Pons (tissue), 1 donor: ENCODE data around the gene DGKB.
"Not testable (repeated sequence)": the region's sequence is repeated elsewhere in the genome, so short reads cannot be mapped to it uniquely, and the experiment has no call there.

ENCODE experiments used
- DNase-seq: peaks from one replicate; pipeline ENCODE4 v3.0.0-alpha.2; 2016; ENCODE audit warnings: low spot score

DGKB gene

DNA sequence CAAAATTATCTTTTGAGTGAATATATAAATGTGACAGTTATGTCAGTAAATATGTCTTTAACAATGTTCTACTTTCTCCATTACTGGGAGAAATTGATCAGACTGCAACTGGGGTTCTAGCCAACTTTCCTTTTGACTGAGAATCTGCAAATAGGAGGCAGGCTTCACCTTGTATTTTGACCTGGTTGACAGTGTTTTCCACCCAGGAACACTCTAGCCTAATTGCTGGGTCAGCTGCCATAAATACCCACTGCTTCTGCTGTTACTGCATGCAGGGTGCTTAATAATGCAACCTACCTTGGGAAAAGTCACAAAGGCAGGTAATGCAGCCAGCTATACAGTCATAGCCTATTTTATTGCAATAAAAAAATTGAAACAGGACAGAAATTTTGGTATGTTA is 319.0 kb downstream of the DGKB start:
- DNase-seq, result no peak

DNA sequence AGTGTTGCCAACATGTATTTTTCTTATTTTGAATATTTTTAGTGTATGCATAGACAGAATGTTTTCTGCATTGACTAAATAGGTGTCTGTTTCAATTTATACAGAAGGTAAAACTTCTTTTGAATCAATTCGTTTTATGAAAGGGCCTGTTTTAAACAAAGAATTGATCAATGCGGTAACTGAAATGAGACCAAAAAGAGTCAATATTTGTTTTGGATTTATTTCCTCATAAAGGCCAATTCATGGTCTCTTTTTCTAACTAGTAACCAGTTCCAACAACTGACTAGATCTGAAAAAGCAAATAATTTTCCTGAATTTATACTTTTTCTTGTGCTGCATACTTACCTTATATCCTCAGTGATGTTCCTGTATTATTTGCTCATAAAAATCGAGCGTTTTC is 320.5 kb downstream of the DGKB start:
- DNase-seq, result no peak

DNA sequence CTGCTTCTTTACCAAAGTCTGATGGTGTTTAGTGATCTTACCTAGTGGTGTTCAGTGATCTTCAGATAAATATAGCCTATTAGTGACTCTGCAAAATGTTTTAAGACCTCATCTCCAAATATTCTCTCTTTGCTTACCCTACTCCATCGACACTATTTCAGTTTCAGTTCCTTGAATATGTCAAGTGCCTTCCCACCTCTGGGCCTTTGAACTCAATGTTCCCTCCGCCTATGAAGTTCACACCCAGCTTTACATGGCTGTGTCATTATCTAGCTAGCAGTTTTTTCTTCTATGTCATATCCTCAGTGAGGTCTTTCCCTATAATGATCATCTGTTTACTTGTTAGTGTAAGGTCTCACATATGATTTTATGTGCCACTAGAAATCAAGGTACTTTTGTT is 322.6 kb downstream of the DGKB start:
- no peak for DNase-seq

DNA sequence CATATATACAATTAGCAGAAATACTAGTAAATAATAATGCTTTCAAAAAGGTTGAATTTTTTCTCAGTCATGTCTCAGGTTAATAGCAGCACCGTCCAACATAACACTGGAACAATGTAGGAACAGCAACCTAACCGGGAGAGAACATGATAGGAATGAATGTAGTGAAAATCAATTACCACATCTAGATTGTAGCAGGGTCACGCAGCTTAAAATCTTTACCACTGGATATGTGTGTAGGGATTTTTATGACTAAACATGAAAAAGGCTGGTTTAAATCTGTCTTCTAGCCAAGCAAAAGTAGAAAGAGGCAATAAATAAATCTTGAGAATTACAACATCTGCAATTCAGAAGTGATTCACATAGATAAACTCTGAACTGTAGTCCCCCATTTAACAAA is 326.0 kb downstream of the DGKB start:
- DNase-seq, result no peak

DNA sequence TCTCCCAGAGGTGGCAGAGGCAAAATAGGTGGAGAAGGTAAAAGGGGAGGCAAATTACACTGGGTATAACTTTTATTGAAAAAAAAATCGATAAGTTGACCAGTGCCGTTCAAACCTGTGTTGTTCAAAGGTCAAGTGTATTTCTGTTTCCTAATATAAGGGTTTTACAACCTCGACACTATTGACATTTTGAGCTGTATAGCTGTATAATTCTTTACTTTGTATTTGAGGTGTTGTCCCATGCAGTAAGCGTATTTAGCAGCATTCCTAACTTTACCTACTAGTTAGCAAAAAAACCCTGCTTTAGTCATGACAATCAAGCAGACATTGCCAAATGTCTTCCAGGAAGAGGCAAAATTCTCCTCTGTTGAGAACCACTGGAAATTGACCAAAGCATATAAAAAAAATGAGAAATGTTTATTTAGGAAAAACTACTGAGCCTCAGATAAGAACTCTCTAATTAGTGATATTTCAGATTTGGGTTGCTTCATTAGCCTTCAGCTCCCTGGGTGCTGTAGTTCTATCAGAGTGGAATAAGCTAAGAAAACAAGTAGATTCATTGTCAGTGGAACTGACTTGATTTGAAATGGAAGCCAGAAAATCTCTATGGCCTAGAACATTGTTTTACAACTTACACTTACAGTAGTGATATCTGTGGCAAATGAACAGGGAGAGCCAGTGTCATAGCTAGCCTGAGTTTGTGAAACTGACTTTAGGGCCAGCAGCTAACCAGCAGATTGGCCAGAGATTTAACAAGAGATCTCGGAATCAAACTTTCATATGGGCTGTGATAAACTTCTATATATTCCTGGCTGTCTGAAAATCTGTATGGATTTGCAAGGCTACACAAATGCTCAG is 331.6 kb downstream of the DGKB start:
- DNase-seq, result no peak

DNA sequence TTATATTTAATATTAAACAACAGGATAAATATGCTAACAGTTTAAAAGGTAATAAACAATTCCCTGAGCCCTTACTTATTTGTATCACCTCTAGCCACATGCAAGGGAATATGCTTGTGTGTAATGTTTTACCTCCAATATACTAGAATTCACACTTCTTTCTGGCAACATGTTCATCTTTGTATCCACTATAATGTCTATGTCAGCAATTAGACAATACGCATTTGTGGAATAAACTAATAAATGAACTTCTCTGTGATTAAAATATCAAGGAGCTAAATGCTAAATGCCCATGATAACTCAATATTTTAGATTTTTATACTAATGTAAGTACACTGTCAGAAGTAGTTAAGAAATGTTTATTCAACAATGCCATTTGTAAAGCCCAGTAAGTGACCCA is 350.5 kb downstream of the DGKB start:
- DNase-seq, result no peak

DNA sequence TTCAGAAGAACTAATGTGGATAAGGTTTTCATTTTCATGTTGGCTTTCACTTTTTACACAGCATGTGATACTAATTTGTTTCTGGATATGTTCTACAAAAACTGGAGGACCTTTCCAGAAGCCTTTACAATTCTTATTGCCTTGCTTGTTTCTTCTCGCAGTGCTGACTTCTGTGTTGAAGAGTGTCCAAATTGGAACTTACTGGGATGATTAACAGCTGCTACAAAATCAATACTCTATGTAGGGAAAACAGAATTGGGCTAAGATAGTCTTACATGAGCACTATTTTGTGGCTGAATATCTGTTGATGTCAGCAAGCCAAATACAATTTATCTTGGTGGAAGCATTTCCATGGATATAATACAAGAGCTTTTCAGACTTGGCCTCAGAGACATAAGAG is 351.2 kb downstream of the DGKB start:
- no peak for DNase-seq

DNA sequence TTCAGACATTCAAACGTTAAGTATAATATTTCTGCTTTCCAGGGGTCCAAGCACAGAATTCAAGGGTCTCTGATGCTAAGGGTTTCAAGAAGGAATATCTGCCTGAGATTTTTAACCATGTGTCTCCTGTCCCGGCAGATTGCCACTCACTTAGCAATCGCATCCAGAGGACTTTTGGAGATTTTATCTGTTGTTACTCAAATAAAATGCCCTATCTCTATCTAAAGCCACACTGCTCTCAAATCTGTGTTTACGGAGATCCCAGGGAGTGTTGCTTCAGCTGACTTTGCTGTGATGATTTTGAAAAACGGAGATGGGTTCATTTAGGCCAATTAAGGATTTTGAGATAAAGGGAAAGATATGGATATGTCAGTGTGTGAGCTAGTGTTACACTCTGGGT is 359.9 kb downstream of the DGKB start:
- no peak for DNase-seq

DNA sequence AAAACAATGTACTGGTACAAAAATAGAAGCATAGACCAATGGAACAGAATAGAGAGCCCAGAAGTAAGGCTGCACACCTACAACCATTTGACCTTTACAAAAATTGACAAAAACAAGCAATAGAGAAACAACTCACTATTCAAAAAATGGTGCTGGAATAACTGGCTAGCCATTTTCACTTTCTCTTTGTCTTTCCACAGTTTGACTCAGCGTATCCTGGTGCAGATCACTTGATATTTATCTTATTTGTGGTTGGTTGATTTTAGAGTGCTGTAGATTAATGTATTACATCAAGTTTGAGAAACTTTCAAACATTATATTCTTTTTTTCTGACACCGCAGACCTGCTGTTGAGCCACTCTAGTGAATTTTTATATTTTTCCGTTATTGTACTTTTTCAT is 381.4 kb downstream of the DGKB start:
- no peak for DNase-seq

DNA sequence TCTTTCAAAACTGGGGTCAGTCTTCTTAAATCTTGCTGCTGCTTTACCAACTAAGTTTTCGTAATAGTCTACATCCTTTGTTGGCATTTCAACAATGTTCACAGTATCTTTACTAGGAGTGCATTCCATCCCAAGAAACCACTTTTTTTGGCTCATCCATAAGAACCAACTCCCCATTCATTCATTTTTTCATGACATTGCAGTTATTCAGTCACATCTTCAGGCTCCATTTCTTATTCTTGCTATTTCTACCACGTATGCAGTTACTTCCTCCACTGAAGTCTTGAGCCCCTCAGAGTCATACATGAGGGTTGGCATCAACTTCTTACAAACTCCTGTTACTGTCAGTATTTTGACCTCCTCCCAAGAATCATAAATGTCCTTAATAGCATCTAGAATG is 392.3 kb downstream of the DGKB start:
- DNase-seq, result no peak

DNA sequence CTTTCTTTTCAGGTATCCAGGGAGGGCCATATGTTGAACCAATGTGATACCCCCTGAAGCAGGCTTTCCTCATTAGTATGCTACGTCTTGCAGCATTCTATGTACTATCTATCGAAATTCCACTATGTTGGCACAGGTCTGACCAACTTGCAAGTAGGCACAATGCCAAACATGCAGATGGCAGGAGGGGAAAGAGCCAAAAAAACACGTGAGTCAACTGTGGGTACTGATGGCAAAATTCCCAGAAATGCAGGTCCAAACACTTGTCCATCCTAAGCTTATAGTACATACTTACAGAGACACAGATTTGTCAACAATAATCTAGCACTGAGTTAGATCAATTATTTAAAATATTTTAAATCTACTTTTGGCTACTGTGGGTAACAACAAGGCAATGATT is 394.9 kb downstream of the DGKB start:
- DNase-seq, result no peak

DNA sequence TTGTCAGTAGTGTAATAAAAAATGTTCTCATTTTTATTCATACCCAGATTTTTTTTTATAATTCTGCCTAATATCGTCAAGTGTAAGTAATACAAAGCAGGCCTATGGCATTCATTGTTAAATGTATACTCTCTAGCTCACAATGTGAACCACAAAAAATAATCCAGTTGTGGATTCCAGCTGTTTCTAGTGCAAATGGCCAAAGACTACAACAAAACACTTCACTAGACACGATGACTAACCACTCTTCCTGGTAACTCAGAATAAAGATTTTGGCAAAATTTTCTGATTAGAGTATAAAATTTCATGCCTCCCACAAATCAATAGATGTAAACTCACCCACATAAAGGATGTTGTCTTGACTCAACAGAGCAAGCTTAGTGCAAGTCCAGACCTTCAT is 396.6 kb downstream of the DGKB start:
- DNase-seq, result no peak

DNA sequence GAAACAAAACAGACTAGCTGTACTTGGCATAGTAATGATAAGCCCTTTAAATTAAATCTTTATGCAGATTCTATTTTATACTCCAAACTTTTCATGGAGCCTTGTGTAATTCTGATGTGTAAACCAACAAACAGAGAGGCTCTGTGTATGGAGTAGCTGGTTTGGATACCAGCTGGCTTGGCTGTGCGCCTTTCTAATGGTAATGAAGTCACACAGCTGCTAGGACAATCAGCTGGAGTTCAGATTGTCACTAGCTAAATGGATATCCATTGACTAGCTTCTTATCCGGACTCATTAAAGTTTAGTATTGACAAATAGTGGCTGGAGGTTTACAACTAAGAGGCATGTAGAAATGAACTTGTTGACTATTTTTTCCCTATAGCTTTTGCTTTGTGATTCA is 398.4 kb downstream of the DGKB start:
- peak; percentile 84 for DNase-seq

DNA sequence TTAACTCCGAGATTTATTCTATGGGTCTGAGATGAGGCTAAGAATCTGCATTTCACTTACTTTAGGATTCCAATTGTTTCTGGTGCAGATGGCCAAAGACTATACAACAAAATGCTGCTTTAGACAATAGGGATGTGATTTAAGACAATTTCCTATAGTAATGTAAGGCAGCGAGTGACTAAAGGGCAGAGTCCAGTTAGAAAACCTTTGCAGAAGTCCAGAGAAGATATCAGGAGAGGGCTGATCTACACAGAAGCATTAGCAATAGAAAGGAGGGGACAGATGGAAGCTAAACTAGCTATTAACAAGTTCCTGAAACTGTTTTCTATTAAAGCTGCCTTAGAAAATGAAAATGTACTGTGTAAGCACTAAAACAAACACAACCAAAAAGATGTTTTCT is 398.9 kb downstream of the DGKB start:
- no peak for DNase-seq

DNA sequence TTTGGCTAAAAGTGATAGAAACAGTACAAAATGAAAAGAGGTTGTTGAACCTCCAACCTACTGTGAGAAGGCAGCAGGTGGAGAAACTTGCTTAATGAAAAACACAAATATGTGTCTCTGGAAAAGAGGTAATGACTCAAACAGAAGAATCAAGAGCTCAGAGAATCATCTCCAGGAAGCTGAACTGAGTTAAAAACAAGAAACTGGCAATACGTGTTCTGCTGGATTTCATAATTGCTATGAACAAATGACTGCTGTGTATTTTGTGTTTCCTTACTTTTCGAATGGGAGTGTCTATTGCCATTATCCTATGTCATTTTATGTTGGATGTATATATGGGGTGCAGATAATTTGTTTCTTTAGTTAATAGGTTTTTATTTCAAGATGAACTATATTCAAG is 401.1 kb downstream of the DGKB start:
- DNase-seq, result no peak

DNA sequence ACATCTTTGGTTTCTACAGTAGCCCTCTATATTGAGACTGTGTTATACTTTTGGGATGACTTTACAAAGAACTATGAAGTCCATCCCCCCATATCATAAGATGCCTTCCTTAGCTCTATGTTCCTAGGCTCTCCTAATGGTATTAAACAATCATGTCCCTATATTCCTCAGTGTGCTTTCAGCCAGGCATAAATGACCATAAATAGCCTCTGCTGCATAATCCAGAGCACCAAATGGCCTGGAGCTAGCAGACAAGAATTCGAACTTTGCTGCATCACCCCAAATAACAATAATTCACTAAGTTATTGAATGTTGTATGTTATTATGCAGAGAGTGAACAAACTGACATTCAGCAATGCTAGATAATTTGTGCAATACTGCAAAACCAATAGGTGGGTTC is 405.2 kb downstream of the DGKB start:
- DNase-seq, result no peak

DNA sequence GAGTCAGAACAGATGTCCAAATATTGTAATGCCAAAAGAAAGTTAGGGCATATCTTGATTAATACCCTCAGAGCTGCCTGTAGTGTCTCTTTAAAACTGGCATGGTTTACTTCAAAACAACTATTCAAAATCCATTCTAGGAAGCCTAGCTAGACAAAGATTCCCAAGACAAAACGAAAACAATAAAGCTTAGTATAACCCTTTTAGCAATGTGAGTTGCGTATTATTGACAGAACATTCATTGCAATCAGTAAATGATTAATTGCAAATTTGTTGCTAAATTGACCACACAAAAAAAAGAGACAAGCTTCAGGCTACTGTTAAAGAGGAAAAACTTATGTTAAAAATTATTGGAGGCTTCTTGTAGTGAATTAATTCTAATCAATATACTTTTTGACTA is 406.9 kb downstream of the DGKB start:
- no peak for DNase-seq

DNA sequence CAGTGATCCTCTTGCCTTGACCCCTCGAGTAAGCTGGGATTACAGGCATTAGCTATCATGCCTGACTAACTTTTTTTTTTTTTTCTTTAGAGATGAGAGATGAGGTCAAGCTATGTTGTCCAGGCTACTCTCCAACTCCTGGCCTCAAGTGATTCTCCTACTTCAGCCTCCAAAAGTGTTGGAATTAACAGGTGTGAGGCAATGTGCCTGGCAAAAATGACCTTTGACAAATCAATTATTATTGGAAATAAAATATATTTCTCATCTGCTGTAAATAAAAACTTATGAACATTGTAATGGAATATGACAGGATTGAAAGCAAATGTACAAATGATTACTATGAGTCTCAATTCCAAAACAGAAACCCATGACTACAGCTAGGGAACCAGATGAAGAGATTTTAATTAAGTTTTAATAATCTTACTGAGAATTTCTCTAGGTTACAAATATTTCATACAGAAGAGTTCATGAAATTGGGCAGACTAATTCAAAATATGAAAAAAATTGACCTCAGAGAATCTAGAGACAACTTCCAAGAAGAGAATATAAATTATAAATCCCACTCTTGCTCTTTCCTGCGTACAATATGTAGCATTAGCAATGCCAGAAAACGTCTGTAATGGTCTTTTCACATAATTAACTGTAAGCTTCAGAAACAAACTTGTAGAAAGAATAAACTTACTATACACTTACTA is 414.7 kb downstream of the DGKB start:
- DNase-seq, result no peak

DNA sequence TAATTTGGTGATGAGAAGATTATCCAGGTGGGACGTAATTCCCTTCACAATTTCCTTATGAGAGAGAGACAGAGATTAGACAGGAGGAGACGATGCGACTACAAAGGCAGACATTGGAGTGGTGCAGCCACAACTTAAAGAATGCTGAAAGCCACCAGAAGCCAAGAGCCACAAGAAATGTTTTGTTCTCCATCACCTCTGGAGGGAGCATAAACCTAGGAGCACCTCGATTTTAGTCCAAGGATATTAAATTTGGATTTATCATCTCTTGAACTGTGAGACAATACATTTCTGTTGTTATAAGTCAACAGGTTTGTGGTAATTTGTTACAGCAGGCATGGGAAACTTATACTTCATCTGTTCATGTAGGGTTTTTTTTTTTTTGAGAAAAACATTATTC is 418.9 kb downstream of the DGKB start:
- DNase-seq, result no peak

DNA sequence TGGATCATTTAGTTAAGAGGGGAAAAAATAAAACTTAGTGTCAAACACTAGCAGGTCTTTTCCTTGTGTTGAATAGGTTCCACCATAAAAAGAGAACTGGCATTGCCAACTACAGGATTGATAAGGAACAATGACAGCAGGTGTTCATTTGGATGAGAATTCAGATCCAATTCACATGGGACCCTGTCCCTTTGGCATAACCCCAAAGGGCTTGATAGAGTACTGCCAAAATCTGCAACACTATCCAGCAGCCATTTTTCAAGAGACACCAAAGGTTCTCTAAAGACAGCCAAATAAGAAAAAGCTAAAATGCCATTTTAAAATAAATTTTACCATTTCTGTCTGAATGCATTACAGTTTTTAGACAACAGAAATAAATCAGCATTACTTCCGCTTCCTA is 422.3 kb downstream of the DGKB start:
- no peak for DNase-seq

DNA sequence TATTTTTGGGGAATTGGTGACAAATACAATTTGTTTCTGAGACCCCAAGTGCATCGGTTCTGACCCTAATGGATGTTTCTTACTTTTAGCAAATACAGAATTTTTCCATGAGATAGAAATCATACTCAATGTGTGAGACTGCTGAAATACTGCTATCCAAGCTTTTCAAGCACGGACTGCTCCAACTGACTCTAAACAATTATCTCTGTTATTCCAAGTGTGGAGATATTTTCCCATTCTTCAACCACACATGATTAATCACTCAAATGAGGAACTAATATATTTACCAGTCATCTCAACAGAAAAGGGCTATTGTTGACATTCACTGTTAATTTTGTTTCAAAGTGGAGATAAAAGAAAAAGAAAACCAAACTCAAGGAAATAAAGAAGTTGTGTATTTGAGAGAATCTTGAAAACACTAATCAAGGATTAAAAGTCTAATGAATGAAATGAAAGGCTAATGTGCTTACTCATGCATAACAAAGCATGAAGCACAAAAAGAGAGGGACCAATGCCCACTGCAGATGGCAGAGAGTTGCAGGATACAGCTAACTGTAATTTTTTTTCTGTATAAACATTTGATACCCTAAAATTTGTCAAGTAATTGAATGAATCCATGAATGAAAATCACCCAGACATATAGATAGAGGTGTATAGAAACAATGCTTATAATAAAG is 423.6 kb downstream of the DGKB start:
- no peak for DNase-seq

DNA sequence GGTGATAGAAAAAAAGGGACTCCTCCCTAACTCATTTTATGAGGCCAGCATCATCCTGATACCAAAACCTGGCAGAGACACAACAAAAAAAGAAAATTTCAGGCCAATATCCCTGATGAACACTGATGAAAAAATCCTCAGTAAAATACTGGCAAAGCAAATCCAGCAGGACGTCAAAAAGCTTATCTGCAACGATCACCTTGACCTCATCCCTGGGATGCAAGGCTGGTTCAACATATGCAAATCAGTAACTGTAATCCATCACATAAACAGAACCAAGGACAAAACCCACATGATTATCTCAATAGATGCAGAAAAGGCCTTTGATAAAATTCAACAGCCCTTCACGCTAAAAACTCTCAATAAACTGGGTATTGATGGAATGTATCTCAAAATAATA is 440.8 kb downstream of the DGKB start:
- DNase-seq, result not testable (repeated sequence)

DNA sequence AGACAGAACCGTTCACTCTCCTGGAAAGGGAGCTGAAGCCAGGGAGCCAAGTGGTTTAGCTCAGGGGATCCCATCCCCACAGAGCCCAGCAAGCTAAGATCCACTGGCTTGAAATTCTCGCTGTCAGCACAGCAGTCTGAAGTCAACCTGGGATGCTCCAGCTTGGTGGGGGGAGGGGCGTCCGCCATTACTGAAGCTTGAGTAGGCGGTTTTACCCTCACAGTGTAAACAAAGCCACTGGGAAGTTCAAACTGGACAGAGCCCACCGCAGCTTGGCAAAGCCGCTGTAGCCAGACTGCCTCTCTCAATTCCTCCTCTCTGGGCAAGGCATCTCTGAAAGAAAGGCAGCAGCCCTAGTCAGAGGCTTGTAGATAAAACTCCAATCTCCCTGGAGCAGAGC is 443.7 kb downstream of the DGKB start:
- not testable (repeated sequence) for DNase-seq
